Panc1 (cell line): ENCODE results near the gene GUCD1.

ENCODE experiments used
- CTCF ChIP-seq: fragments of 450-650 bp; IDR thresholded peaks from 2 replicates; pipeline ENCODE4 v1.5.1; 2017; ENCODE audit warnings: mild to moderate bottlenecking
- POLR2AphosphoS5 ChIP-seq: IDR thresholded peaks from 2 replicates; pipeline ENCODE4 v1.6.1; 2012; ENCODE audit warnings: mild to moderate bottlenecking, low read depth, low read length, moderate library complexity
- SIN3A ChIP-seq: IDR thresholded peaks from 2 replicates; pipeline ENCODE4 v1.6.1; 2012; ENCODE audit warnings: low read depth, mild to moderate bottlenecking, low read length, moderate library complexity, borderline replicate concordance; ENCODE audit not compliant: insufficient read depth
- TCF7L2 ChIP-seq: IDR thresholded peaks from 2 replicates; pipeline ENCODE4 v1.6.1; 2011; ENCODE audit warnings: mild to moderate bottlenecking, low read depth, low read length, inconsistent platforms
- TF ChIP-seq, protein P1 (sequence below), 2 experiments: IDR thresholded peaks; 2 replicates each; pipeline ENCODE4 v1.6.1; 2011 to 2012; ENCODE audit warnings: low read depth in 2 of 2, control low read depth in 1 of 2, low read length in 1 of 2, mild to moderate bottlenecking in 1 of 2, moderate library complexity in 1 of 2; ENCODE audit not compliant: insufficient read depth in 1 of 2

GRCh38 chr22:24519496-24519895 lies 35.4 kb downstream of the GUCD1 start:
- TF ChIP-seq CTCF (no peak), TCF7L2 (no peak), SIN3A (no peak), POLR2AphosphoS5 (no peak)
- TF ChIP-seq, protein P1, sequence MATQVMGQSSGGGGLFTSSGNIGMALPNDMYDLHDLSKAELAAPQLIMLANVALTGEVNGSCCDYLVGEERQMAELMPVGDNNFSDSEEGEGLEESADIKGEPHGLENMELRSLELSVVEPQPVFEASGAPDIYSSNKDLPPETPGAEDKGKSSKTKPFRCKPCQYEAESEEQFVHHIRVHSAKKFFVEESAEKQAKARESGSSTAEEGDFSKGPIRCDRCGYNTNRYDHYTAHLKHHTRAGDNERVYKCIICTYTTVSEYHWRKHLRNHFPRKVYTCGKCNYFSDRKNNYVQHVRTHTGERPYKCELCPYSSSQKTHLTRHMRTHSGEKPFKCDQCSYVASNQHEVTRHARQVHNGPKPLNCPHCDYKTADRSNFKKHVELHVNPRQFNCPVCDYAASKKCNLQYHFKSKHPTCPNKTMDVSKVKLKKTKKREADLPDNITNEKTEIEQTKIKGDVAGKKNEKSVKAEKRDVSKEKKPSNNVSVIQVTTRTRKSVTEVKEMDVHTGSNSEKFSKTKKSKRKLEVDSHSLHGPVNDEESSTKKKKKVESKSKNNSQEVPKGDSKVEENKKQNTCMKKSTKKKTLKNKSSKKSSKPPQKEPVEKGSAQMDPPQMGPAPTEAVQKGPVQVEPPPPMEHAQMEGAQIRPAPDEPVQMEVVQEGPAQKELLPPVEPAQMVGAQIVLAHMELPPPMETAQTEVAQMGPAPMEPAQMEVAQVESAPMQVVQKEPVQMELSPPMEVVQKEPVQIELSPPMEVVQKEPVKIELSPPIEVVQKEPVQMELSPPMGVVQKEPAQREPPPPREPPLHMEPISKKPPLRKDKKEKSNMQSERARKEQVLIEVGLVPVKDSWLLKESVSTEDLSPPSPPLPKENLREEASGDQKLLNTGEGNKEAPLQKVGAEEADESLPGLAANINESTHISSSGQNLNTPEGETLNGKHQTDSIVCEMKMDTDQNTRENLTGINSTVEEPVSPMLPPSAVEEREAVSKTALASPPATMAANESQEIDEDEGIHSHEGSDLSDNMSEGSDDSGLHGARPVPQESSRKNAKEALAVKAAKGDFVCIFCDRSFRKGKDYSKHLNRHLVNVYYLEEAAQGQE (IDR thresholded peaks at IDR 0.05; ENCODE audit: insufficient read depth in 1 of 2, low read depth in 2 of 2, low read length in 1 of 2): no peak
